Right cardiac atrium (tissue), 5 donors: Measurements from ENCODE around the gene C1QTNF1. TPM values are rescaled to one million over a fixed set of nuclear protein-coding genes. Genes with fewer than 3 reads are reported as not detected.
"Not testable (repeated sequence)": the region's sequence is repeated elsewhere in the genome, so short reads cannot be mapped to it uniquely, and the experiment has no call there.

Source experiments
- ATAC-seq, 2 donors: fragments of 200-7000 bp; cut with Tn5 transposase; one replicate each; pipeline versions ENCODE4 v1.8.0 to v1.9.1; 2020; ENCODE audit warnings: moderate library complexity in 2 of 2, mild to moderate bottlenecking in 1 of 2
- DNase-seq, 3 donors: peaks; one replicate each; pipeline ENCODE4 v3.0.0-alpha.2; 2020
- H3K27ac ChIP-seq: one replicate; pipeline ENCODE4 v1.5.1; 2013; ENCODE audit warnings: mild to moderate bottlenecking, low read length, control low read depth, moderate library complexity
- H3K27me3 ChIP-seq: one replicate; pipeline ENCODE4 v1.6.1; 2013; ENCODE audit not compliant: control insufficient read depth, insufficient read depth
- H3K4me1 ChIP-seq: one replicate; pipeline ENCODE4 v1.6.1; 2013; ENCODE audit warnings: low read length; ENCODE audit not compliant: control insufficient read depth, insufficient read depth
- H3K4me3 ChIP-seq: one replicate; pipeline ENCODE4 v1.5.1; 2013; ENCODE audit warnings: low read length, control low read depth
- H3K9me3 ChIP-seq: one replicate; pipeline ENCODE4 v1.6.1; 2013; ENCODE audit warnings: low read length; ENCODE audit not compliant: control insufficient read depth
- WGBS: extraction: QIAGEN DNeasy Blood & Tissue Kit; methylation state at CpG from one replicate; pipeline ENCODE4 v1.1.7; 2013; 5-methylcytosine and 5-hydroxymethylcytosine counted together
- intact Hi-C, 4 donors: fragments of 100-400 bp; cut with DNase I; formaldehyde crosslinking; loops; one replicate each; pipeline versions ENCODE4 v1.11.0 to v1.14.0; 2022 to 2023
- polyA plus RNA-seq: library from polyadenylated mRNA; stranded (reverse); fragments of 200-250 nt; gene quantifications from one replicate; pipeline ENCODE4 v1.2.3, GENCODE V29; 2013
- total RNA-seq, 4 donors: library from RNA; stranded (reverse); fragmentation: NEBNext Ultra II Directional; extraction: Animal tissue kit (Norgen Biotek cat#: 25700); gene quantifications; one replicate each; pipeline ENCODE4 v1.2.1, GENCODE V29; 2021
- donor health status: healthy with polysubstance abuse.
- donor health status: DM: no; HTN: yes; CAD: no.
- donor health status: DM: no; HTN: no; CAD: no.
- donor health status: DM: no; HTN: yes; CAD: no; lungs with severe emphysema.
- donor health status: DM: yes; HTN: yes; CAD: no.

Gene C1QTNF1
- total and polyA plus RNA-seq, 5 donors = 232 to 655 (median 286) TPM

DNA sequence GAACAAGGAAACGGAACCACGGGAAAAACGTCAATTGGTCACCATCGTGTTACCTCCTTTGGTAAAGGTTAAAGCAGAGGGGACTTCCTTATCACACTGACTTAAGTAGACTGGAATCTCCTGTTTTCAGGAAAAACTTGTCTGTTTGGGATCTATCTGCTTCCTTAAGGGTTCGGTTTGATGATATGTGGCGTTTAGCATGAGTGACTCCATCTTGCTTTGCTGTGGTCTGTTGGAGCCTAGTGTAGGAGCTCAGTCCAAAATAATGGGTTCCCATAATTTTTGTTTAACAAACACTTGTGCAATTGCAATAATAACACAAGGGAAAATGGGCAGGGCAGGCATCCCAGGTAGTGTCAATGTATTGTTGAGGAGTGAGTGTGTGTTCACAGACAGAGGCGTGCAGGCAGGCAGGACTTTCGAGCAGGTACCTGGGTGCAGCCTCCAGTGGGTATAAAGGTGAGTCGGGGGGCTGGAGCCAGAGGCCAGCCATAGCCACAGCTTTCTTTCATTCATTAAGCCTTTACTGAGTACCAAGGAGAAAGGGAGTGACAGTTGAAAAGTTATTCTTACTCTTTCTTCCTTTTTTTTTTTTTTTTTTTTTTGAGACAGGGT lies 46.4 kb downstream of the C1QTNF1 start:
- no peak for ATAC-seq
- Histone ChIP-seq H3K27me3 (no peaks in the 10 kb centered on the region), H3K27ac (no peak overlapping the region), H3K4me3 (no peak overlapping the region), H3K4me1 (no peaks in the 10 kb centered on the region), H3K9me3 (no peaks in the 10 kb centered on the region)
- intact Hi-C loops = no loop called here
- WGBS = 78% methylated on average over 9 of the region's 9 CpGs
- DNase-seq = peak in 1 of 3 donors; percentile 1

DNA sequence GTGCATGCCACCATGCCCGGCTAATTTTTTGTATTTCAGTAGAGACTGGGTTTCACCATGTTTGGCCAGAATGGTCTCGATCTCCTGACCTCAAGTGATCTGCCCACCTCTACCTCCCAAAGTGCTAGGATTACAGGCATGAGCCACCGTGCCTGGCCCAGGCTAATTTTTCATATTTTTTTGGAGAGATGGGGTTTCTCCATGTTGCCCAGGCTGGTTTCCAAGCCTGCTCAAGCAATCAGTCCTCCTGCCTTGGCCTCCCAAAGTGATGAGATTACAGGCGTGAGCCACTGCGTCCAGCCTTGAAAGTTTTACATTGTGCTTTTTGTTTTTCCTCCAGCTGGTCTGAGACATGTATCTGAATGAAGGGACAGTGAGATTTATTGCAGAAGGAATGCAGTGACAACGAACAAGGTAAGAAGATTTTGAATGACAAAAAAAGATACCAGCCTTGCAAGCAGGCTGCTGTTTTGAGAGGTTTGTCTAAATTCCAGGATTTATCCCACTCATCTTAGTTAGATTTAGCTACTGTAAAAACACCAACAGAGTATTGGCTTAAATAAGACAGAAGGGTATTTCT lies 47.3 kb downstream of the C1QTNF1 start:
- intact Hi-C loops = no loop called here
- H3K27me3 ChIP-seq = no peaks in the 10 kb centered on the region
- no peaks in the 10 kb centered on the region for H3K9me3 ChIP-seq
- no peak overlapping the region for H3K4me3 ChIP-seq
- WGBS = 84% methylated on average over 6 of the region's 6 CpGs
- DNase-seq = peak in 1 of 3 donors; percentile 7
- no peak for ATAC-seq
- H3K27ac ChIP-seq = no peak overlapping the region
- no peaks in the 10 kb centered on the region for H3K4me1 ChIP-seq

DNA sequence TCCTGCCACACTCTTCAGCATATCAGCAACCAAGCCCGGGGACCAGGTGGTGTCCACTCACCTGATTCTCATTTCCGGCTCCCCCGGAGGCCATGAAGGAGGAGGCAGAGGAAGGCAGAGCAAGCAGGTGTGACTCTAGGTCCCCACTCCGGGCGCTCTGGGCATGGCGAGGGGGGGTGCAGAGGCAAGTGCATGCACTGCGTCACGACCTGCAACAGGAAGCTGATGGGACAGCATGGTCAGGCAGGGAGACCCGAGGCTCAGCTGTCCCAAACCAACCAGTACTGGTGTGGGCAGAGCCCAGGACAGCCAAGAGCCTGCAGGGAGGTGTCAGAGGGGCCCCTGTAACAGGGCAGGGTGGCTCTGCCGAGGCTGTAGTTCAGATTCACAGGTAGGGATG lies 48.6 kb downstream of the C1QTNF1 start:
- Histone ChIP-seq H3K27ac (no peak overlapping the region), H3K9me3 (no peaks in the 10 kb centered on the region), H3K4me3 (no peak overlapping the region), H3K27me3 (no peaks in the 10 kb centered on the region), H3K4me1 (no peaks in the 10 kb centered on the region)
- 88% methylated on average over 10 of the region's 10 CpGs for WGBS
- ATAC-seq (no peak), DNase-seq (peak in 2 of 3 donors; percentile 41 to 64)
- intact Hi-C loops = no loop called here

DNA sequence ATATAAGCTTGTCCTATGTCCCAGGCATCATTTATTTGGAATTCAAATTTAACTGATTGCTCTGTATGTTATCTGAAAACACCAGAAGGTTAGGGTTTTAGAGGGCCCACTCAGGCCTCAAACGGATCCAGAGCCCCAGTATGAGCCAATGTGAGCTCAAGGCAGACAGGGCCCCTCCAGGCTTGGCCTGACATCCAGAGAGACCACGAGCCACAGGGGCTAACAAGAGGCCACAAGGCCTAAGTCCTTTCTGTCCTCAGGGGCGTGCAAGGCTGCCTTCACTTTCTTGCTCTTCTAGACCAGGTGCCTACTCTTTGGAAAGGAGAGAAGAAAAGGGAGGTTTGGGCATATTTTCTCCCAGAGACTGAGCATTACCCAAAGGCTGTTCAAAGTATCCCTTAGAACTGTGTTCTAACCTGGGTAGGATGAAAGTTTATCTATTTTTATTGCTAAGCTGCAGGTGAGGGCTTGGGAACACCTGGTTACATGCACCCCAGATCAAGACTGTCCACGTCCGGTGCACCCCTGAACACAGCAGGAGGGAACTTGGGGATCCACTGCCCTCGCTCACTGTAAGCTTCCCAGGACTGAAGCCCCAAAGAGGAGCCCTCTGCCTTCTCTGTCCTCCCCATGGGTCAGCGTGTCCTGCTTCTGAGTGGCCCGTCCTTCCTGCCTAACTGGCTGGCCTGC lies 49.2 kb downstream of the C1QTNF1 start:
- peak in 1 of 3 donors; percentile 26 for DNase-seq
- Histone ChIP-seq H3K4me3 (no peak overlapping the region), H3K27ac (no peak overlapping the region), H3K27me3 (no peaks in the 10 kb centered on the region), H3K4me1 (no peaks in the 10 kb centered on the region), H3K9me3 (no peaks in the 10 kb centered on the region)
- 90% methylated on average over 8 of the region's 8 CpGs for WGBS
- intact Hi-C loops = no loop called here
- ATAC-seq = peak; percentile 1 to 4

DNA sequence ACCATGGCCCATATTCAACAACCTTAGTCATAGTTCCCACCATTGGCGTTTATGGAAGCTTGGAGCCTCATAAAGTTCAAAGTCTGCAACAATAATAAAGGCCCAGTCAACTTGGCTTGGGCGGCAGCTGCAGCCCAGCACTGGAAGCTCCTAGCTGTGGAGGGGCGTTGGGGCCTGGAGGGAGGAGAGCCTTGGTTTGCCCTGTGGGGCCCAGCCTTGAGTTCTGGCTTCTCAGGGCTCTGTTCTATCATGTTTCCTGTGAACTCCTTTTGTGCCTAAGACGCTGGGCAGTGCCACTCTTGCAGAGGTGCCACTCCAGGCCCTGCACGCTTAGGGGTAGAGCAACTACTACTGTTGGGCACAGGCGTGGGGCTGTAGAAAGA lies 49.7 kb downstream of the C1QTNF1 start:
- 84% methylated on average over 6 of the region's 6 CpGs for WGBS
- no peaks in the 10 kb centered on the region for H3K27me3 ChIP-seq
- peak in 2 of 3 donors; percentile 38 to 64 for DNase-seq
- intact Hi-C loops = no loop called here
- H3K9me3 ChIP-seq = no peaks in the 10 kb centered on the region
- no peak overlapping the region for H3K27ac ChIP-seq
- peak in 1 of 2 donors; percentile 4 for ATAC-seq
- no peak overlapping the region for H3K4me3 ChIP-seq
- no peaks in the 10 kb centered on the region for H3K4me1 ChIP-seq

DNA sequence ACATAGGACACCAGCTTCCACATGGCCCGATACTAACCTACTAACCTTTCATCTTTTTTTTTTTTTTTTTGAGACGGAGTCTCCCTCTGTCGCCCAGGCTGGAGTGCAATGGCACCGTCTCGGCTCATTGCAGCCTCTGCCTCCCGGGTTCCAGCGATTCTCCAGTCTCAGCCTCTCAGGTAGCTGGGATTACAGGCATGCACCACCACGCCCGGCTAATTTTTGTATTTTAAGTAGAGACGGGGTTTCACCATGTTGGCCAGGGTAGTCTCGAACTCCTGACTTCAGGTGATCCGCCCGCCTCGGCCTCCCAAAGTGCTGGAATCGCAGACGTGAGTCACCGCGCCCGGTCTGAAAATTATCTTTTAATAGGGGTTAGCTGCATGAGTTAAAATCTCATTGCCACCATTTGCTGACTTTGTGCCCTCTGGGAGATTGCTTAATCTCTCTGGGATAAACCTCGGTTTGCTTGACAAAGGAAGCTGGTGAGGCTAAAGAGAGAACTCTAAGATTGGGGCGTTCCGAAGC lies 50.2 kb downstream of the C1QTNF1 start:
- Histone ChIP-seq H3K27ac (peak overlapping the region; percentile 46), H3K4me3 (peak overlapping the region; percentile 7)
- 75% methylated on average over 22 of the region's 22 CpGs for WGBS
- H3K4me1 ChIP-seq, H3K9me3 ChIP-seq, intact Hi-C loops, H3K27me3 ChIP-seq, ATAC-seq: not testable (repeated sequence)
- DNase-seq = peak in 2 of 3 donors; percentile 62 to 69

DNA sequence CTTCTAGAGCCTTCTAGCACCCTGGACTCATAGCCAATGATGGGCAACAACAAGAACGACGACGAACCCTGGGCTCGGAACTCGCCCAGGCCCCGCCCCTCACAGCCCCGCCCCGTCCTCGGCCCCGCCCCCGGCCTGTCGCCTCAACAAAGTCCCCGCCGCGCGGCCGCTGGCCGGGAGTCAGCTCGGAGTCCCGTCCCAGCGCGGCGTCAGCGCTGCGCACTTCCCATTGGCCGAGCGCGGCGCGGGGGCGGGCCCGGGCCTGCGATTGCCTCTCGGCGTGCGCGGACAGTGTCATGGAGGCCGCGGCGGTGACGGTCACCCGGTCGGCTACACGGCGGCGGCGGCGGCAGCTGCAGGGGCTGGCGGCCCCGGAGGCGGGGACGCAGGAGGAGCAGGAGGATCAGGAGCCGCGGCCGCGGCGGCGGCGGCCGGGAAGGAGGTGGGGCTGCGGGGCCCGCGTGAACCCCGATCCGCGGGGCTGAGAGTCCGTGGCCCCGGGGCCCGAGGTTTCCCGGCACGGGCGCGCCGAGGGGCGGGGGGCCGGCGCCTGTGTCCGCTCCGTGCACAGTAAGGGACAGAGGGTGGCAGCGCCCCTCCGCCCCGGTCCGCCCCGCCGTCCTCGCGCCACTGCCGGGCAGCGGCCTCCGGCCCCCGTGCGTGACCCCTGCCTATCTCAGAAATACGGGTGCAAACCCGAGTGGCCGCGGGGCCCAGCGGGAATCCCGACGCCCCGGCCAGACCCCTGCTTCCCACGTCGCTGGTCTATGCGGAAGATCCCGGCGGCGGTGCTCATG lies 50.9 kb downstream of the C1QTNF1 start, which contains the start of gene ENGASE:
Gene ENGASE, plus strand, starts transcription at position 176 of the 797 bp plus-strand sequence. Its CDS starts 121 bp downstream, at position 297.
- intact Hi-C loops = no loop called here
- H3K4me3 ChIP-seq = peak within 1 kb of the TSS; percentile 62

DNA sequence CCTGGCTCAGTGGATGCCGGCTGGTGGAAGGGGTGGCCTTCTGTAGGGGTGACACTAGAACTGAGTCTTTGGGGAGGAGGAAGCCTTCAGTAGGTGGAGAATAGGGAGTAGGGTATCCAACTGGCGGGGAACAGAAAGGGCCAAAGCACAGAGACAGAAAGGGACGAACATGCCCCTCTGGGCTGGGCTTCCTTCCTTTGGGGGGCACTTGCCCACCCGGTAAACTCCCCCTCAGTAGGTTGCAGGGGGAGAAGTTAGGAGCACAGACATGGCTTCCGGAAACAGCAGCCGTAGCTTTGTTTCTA lies 51.4 kb downstream of the C1QTNF1 start:
- ATAC-seq (peak in 1 of 2 donors; percentile 13), DNase-seq (no peak)
- no peaks in the 10 kb centered on the region for H3K9me3 ChIP-seq
- peak overlapping the region; percentile 50 for H3K27ac ChIP-seq
- peak overlapping the region; percentile 62 for H3K4me3 ChIP-seq
- intact Hi-C loops = no loop called here
- H3K4me1 ChIP-seq = no peaks in the 10 kb centered on the region
- H3K27me3 ChIP-seq = no peaks in the 10 kb centered on the region
- 5% methylated on average over 6 of the region's 6 CpGs for WGBS

More for the DNA sequence above, 50.9 kb downstream of the C1QTNF1 start, which contains the start of gene ENGASE:
- Histone ChIP-seq H3K9me3 (no peaks in the 10 kb centered on the region), H3K27ac (peak within 1 kb of the TSS; percentile 50), H3K4me1 (no peaks in the 10 kb centered on the region), H3K27me3 (no peaks in the 10 kb centered on the region)
- ATAC-seq = peak; percentile 97
- peak; percentile 96 to 99 (median 98) for DNase-seq
- WGBS = under 1% methylated on average over 106 of the region's 106 CpGs

DNA sequence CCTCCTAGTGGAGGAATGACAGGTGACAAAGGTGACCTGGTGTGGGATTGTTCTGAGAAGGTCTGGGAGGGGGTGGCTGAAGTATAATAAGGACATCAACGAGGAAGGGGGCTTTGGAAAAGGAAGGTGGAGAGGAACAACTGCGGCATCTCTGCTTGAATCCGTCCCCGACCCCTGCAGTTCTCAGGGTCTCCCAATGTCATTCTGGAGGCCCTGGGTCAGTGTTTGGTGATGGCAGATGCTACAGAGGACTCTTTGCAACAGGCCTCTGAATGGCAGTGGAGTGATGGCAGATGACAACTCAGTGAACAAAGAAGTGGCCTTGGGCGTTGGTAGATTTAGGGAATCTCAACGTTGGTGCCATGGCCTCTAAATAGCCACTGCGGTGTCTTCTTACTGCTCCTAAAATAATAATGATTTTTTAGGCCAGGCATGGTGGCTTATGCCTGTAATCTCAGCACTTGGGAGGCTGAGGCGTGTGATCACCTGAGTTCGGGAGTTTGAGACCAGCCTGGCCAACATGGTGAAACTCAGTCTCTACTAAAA lies 52.0 kb downstream of the C1QTNF1 start:
- H3K27ac ChIP-seq = peak overlapping the region; percentile 50
- ATAC-seq = no peak
- H3K9me3 ChIP-seq = no peaks in the 10 kb centered on the region
- intact Hi-C loops = no loop called here
- H3K27me3 ChIP-seq = no peaks in the 10 kb centered on the region
- 81% methylated on average over 9 of the region's 9 CpGs for WGBS
- no peaks in the 10 kb centered on the region for H3K4me1 ChIP-seq
- DNase-seq = peak in 2 of 3 donors; percentile 6 to 10
- H3K4me3 ChIP-seq = peak overlapping the region; percentile 62

DNA sequence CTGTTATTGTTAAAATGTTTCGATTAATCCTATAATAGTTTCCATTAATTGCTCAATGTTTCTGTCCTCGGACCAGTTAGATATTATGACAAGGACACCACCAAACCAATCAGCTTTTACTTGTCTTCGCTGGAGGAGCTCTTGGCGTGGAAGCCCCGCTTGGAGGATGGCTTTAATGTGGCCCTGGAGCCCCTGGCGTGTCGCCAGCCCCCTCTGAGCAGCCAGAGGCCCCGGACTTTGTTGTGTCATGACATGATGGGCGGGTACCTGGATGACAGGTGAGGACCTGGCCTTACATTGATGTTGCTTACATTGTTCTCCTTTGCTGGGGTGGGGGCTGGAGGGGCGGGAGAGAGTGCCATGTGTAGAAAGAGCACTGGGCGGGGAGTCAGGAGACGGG lies 53.6 kb downstream of the C1QTNF1 start:
- H3K4me3 ChIP-seq = no peak overlapping the region
- WGBS = 83% methylated on average over 12 of the region's 12 CpGs
- DNase-seq (peak in 2 of 3 donors; percentile 41 to 49), ATAC-seq (no peak)
- no peaks in the 10 kb centered on the region for H3K9me3 ChIP-seq
- H3K4me1 ChIP-seq = no peaks in the 10 kb centered on the region
- intact Hi-C loops = no loop called here
- no peaks in the 10 kb centered on the region for H3K27me3 ChIP-seq
- H3K27ac ChIP-seq = no peak overlapping the region
